HG03103 (cell line): ENCODE measurements around the gene SLC6A5.
"Not testable (repeated sequence)": the region's sequence is repeated elsewhere in the genome, so short reads cannot be mapped to it uniquely, and the experiment has no call there.

Experiments used
- ATAC-seq: cut with Tn5 transposase; IDR thresholded peaks from one replicate; pipeline ENCODE4 v1.9.1; 2021; ENCODE audit warnings: low read depth; ENCODE audit not compliant: unreplicated experiment

Gene SLC6A5

DNA sequence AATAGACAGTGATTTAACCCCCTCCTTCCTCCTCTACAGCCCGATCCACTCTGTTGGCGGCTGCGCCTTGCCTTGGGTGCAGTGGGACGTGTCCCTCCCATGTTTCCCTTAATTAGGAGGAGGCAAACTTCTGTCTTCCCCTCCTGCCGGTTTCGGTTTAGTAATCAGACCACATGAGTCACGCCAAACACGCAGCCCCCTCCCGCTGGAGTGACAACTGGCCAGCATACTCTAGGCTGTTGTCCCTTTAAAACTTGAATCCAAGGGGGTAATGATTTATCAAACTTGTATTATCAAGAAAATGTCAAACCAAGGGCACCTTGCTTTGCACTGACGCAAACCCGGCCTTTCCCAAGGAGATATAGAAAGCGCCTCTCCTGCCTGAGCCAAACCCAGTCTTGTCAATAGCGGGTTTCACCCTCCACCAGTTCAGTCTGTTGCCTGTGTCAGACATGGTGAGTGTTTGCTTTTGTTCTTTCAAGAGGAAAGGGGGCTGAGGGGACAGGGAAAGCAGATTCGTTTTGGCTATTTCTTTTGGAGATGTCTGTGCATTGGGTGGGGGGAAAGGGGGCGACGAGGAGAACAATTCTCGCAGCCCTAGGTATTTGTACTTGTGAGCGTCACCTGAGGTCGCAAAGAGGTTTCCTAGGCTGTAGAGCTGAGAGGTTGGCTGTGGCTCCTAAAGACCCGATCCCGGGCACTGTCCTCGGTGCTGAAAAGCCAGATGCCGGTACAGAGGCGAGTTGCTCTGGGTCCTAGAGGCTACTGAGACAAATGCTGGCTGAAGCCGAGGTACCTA, at the start of gene SLC6A5:
Gene SLC6A5, plus strand, starts transcription at position 388 of the 799 bp plus-strand sequence. Its CDS starts 65 bp downstream, at position 453.
- ATAC-seq, result no peak

DNA sequence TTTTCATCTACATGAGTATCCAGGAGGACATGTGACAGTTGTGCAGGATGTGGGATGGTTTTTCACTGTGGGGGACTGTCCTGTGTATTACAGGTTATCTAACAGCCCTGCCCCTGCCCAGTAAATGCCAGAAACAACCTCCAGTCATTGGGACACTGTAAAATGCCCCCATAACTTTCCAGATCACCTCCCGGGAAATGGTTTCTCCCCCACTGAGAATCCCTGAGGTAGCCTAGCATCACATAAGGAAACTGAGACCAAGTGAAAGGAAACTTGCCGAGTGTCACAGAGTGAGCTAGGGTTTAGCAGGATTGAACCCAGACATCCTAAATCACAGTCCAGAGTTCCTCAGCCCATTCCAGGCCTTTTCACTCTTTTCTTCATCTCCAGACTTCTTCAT, 48.3 kb upstream of the SLC6A5 start:
- no peak for ATAC-seq

DNA sequence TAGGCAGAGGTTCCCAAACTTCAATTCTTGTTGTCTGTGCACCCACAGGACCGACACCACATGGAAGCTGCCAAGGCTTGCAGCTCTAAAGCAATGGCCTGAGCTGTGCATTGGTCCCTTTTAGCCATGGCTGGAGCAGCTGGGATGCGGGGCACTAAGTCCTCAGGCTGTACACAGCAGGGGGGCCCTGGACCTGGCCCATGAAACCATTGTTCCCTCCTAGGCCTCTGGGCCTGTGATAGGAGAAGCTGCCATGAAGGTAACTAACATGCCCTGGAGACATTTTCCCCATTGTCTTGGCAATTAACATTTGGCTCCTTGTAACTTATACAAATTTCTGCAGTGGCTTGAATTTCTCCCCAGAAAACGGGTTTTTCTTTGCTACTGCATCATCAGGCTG, 43.6 kb upstream of the SLC6A5 start:
- no peak for ATAC-seq

DNA sequence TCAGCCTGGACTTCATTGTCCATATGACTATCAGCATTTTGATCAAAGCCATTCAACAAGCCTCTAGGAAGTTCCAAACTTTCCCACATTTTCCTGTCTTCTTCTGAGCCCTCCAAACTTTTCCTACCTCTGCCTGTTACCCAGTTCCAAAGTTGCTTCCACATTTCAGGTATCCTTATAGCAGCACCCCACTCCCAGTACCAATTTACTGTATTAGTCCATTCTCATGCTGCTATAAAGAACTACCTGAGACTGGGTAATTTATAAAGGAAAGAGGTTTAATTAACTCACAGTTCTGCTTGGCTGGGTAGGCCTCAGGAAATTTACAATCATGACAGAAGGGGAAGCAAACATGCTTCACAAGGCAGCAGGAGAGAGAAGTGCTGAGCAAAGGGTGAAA, 43.0 kb upstream of the SLC6A5 start:
- ATAC-seq, result not testable (repeated sequence)

DNA sequence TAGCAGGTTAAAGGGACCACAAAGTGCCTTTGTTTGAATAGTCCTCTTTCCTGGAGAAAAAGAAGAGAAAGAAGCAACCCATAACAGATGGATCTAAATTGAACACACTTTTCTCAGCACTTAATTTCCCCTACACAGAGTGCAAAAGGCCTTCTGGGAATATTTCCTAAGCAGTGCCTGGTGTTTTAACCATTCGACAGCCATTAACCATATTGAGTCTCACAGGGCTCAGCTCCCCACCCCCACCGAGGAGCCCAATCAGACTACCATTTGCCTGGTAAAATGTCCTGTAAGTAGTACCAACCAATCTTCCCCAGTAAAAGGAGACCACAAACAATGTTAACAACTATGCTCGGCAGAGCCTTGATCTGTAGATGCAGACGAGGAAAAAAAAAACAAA, 40.7 kb upstream of the SLC6A5 start:
- no peak for ATAC-seq

DNA sequence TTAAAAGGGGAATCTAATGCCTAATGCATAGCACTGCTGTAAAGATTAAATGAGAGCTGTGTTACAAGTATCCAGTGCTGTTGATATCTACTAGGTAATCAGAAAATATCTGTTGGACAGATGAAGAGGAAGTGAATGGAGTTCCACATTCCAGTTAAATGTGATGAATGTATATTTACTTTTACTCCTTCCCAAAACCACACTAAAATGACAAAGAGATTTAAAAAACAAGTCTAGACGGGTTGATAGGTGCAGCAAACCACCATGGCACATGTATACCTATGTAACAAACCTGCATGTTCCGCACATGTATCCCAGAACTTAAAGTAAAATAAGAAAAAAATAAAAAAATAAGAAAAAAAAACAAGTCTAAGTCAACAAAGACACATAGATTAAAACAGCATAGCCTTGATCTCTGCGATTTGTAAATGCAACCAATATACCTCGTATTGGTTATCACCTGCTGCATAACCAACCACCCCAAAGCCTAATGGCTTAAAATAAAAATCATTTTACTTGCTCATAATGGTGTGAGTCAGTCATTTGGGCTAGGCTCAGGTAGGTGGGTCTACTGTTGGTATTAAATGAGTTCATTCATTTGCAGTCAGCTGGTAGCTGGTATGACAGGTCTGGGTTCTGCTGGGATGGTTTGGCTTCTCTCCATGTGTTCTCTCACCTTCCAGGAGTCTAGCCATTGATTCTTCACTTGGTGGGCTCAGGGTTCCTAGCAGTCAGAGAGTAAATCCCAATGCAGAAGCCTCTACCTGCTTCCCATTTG, 39.7 kb upstream of the SLC6A5 start:
- ATAC-seq, result no peak

DNA sequence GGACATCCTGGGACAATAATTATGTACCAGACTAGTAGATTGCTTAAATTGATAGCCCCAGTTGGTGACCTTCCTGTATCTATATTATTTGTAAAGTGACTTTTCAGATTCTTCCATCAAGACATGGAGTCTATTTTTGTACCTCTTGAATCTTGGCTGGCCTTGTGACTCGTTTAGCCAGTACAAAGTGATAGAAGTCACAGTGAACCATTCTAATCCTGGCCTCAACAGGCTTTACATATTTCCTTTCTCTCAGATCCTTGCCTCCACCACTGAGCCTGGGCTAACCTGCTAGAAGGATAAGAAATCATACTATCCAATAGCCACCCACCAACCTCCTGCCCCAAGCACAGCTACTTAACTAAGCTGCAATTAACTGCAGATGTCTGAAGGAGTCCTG, 37.5 kb upstream of the SLC6A5 start:
- ATAC-seq, result no peak

DNA sequence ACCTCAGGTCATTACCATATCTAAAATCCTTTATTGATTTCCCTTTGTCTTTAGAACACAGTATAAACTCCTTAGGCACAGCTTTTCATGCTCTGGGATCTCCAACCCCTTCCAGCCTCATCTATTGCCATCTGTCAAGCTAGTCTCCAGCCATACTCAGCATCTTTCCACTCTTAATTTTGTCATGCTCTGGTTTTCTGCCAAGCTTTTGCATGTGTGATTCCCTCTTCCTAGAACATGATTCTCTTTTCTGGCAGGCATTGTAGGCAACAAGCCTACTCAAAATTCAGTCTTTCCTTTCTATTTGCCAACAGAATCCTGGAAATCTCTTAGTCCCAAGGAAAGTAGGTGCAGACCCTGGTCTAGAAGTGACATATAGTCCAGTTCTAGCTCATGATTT, 35.5 kb upstream of the SLC6A5 start:
- ATAC-seq, result no peak

DNA sequence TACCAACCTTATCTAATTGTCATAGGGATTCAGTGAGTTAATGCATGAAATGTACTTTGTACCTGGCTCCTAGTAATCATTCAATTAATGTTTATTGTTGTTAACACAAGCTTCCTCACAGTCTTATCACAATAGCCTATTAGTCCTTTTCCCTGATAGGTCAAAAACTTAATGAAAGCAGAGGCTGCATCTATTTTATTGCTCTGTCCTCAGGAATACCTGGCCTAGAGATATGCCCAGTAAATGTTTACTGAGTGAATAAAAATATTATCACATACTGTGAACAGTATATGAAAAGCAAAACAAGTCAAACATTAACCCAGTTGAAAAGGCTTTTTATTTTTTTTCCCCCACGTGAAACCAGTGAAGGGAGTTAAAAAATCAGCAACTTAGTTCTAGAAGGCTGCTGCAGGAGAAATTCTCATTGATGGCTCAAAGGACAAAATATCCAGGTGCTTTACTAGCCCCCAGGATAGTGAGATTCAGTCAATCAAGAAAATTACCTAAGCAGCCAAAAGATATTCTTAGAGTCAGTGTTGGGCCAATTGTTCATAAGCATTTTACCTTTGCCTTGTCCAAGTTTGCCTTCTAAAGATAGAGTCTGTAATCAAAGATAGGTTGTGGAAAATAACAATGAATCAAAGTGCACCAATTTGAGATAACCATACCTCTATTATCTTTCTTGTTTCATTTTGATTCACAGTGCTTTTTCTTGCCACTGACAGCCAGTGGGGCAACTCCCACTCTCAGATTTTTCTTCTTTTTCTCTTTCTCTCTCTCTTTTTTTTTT, 34.4 kb upstream of the SLC6A5 start:
- ATAC-seq, result no peak

DNA sequence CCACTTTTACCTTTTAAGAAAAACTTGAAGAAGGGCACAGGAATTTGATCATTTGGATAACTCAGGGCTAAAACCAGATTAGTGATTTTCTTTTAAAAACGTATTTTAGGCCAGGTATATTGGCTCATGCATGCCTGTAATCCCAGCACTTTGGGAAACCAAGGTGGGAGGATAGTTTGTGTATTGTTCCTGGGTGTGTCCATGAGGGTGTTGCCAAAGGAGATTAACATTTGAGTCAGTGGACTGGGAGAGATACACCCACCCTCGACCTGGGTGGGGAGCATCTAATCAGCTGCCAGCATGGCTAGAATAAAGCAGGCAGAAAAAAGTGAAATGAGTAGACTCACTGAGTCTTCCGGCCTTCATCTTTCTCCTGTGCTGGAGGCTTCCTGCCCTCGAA, 33.3 kb upstream of the SLC6A5 start:
- not testable (repeated sequence) for ATAC-seq

DNA sequence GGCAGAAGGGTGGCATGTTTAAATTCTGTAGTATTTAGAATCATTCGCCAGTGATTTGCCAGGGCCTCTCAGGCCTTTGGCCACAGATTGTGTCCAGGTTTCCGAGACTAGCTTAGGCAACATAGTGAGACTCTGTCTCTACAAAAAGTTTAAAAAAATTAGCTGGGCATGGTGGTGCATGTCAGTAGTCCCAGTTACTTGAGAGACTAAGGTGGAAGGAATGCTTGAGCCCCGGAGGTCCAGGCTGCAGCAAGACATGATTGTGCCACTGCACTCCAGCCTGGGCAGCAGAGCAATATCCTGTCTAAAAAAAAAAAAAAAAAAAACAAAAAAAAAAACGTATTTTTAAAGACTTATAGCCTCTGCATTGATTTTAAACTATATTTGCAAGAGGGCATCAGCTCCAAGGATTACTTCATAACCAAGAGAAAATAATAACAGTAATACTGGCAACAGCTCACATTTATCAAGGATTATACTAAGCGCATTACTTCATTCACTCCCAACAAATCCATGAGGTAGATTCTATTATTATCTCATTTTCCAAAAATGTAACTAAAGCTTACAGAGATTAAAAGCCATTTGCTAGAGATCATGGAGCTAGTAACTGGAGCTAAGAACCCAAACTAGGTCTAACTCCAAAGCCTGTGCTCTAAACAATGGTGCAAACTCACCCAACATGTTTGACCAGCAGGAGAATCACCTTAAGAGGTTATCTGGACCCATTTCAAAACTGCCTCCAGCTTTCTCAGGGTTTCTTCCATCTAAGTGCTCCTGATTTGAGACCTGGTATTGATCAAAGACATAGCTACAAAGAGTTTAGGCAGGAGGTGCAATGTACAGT, 32.6 kb upstream of the SLC6A5 start:
- ATAC-seq, result no peak

DNA sequence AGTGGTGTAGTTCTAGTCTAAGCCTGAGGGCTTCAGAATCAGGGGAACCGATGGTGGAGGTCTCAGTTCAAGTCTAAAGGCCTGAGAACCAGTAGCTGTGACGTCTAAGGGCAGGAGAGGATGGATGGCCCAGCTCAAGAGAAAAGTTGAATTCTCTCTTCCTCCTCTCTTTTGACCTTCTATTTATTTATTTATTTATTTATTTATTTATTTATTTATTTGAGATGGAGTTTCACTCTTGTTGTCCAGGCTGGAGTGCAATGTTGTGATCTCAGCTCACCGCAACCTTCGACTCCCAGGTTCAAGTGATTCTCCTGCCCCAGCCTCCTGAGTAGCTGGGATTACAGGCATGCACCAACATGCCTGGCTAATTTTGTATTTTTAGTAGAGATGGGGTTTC, 19.7 kb upstream of the SLC6A5 start:
- ATAC-seq, result not testable (repeated sequence)

DNA sequence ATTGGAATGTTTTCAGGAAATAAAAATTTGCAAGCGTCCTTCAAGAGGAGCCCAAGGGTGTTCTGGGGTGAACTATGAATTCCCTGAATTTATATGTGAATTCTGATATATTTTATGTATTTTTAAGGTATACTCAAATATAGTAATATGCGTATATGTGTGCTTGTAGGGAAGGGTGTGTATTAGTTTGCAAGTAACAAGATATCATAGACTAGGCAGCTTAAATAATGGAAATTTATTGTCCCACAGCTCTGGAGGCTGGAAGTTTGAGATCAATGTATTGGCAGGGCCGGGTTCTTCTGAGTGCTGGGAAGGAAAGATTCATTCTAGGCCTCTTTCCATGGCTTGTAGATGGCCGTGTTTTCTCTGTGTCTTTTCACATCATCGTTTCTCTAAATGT, 16.2 kb upstream of the SLC6A5 start:
- no peak for ATAC-seq

DNA sequence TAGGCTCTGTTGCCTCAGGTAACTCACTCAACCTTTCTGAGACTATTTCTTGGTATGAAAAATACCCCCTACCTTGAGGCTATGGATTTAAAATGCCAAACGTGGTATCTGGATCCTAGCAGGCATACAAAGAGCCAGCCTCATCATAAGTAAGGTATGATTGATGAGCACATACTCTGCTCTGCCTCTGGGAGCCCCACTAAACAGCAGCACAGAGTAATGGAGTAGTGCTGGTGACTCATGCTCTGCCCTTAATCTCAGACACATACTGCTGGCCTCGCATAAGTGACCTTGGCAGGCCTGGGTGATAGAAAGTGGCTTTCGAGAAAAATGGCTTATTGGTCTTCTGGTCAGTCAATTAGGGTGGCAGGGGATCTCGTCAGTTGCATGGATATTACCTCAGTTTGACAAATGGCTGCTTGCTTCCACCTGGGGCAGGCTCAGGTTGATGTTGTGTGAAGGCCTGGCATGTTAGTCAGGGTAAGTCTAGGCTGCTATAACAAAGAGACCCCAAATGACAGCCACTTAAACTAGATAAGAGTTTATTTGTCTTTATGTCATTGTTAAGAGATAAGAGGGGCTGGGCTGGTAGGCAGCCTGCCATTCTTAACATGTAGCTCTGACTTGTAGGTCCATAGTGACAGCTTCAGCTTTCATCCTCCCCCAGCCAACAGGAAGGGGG, 15.2 kb upstream of the SLC6A5 start:
- ATAC-seq, result no peak

DNA sequence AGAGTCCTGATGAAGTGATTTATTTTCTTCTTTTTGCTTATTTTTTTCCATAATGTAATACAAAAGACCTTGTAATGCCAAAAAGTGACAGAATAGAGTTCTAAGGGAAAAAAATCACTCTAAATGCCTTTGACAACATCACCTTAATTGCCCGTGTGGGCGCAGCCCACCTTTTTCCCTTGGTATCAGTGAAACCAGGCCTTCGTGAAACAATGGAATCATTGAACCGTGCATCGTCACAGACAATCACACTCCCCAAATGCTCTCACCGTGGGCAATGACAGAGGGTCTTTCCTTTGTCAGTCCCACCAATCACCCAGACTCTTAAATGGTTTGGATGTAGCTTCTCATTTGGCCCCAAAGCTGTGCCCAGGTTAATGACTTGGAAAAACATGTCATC, 9.6 kb upstream of the SLC6A5 start:
- no peak for ATAC-seq

DNA sequence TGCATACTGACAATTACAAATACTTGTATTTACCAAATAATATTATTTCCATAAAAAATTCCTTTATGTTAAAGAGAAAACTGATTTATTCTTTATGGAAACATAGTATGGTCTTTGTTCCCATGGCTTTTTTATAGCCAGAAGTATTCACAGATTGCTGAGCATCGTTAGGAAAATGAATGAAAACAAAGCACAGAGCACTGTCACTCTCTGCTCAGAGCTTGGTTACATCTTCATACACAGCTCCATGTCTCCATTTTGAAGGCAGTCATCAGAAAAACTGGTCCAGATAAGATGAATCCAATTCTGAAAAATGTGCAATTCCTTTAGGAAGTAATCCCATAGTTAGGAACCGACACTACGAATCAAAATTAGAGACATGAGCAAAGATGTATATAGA, 9.0 kb upstream of the SLC6A5 start:
- ATAC-seq, result no peak

DNA sequence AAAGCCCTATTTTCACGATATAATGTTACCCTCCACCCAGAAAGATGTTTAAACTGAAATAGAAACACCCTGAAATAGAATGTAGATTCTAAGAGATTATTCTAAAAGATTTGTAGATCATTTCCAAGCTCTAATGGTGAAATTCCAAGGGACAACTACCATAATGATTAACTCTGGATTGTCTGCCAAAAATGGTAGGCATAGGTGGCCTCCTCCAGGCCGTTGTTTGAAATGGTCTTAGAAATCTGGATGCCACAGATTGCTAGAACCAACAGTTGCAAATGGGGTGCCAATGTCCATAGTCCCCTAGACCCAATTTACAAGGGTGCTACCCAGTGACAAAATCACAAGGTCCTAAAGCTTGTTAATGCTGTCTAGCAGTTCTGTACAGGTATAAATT, 6.7 kb upstream of the SLC6A5 start:
- no peak for ATAC-seq

DNA sequence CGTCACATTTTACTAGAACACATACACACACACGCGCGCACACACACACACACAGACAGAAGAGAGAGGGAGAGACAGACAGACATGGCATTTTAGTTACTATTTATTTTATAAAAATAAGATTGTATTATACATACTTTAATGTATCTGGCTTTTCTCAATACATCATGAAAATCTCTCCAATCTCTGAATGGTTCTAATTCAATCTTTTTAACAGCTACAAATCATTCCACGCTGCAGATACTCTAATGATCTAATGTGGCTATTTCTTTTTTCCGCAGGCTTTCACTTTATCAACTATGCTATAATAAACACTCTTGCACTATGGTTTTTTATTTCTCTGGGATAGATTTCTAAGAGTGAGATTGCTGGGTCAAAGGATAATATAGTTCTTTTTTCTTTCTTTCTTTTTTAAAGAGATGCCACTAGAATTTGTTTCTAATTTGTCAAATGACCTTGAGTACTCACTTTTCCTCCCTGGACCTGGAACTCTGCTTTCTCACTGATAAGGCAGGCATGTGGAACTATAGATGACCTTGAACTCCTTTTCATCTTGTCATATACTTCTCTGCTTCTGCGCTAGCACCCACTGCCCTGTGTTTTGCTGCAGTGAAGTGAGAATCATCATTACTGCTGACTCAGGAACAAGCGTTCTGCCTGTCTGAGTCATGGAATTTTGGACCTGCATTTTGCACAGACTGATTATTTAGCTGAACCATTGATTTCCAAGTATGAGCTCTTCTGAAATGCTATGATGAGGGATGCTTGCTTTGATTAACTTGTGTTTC, 4.9 kb upstream of the SLC6A5 start:
- no peak for ATAC-seq

DNA sequence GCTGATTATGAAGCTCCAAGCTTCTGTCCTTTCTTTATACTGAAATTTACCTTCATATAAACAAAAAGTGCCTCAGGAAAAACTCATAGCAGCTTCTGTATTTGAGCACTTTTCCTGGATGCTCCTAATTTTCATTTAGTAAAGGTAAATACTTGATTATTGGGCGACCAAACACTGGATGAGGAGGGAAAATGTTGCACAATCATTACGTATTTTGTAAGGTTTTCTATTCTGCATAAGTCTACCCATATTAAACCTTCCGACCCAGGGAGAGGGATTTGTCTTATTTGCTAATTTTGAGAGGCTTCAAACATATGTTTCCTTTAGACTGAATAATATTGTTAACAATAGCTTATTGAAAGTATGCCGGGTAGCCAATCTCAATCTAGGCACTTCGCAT, 4.3 kb upstream of the SLC6A5 start:
- no peak for ATAC-seq
